ENCODE results near the gene ZNF189. TPM values are rescaled to one million over a fixed set of nuclear protein-coding genes. Genes with fewer than 3 reads are reported as not detected.

Gene ZNF189
- polyA plus RNA-seq, 4 donors, result 7.3 to 77.8 (median 12.9) TPM

- DNase-seq (no peak), FAIRE-seq (no peak)
- Histone ChIP-seq H3K4me3 (ENCODE audit: low read depth in 1 of 3, low read length in 3 of 3) (peak overlapping the region; percentile 72 to 99 (median 90)), H3K9me3 (ENCODE audit: control insufficient read depth in 2 of 2, insufficient read depth in 1 of 2, low read depth in 1 of 2, low read length in 1 of 2) (peaks cover 0 to 23% of the 10 kb centered on the region in 2 donors), H3K27ac (ENCODE audit: low read depth in 1 of 3, low read length in 2 of 3) (peak overlapping the region in 2 of 3 donors; percentile 81 to 87), H3K36me3 (ENCODE audit: control insufficient read depth in 3 of 3, insufficient read depth in 2 of 3, low read depth in 1 of 3, low read length in 3 of 3) (peaks cover 6 to 15% (median 9%) of the 10 kb centered on the region in 3 donors), H3K4me1 (ENCODE audit: control insufficient read depth in 3 of 3, insufficient read depth in 2 of 3, low read depth in 1 of 3, low read length in 2 of 3) (peaks cover 5 to 10% (median 9%) of the 10 kb centered on the region in 3 donors), H3K27me3 (ENCODE audit: control insufficient read depth in 3 of 3, insufficient read depth in 3 of 3, low read length in 3 of 3) (no peaks in the 10 kb centered on the region)
- WGBS, 3 donors, result 2 to 7% (median 5%) methylated on average over 2 of the region's 2 CpGs
Observed at GRCh38 chr9:101399643-101399970, 956 bp downstream of the ZNF189 start.

- H3K9me3 ChIP-seq (ENCODE audit: control insufficient read depth in 2 of 2, insufficient read depth in 1 of 2, low read depth in 1 of 2, low read length in 1 of 2), result peaks cover 0 to 23% of the 10 kb centered on the region in 2 donors
- no peak for DNase-seq
- H3K27ac ChIP-seq (ENCODE audit: low read depth in 1 of 3, low read length in 2 of 3), result peak overlapping the region in 1 of 3 donors; percentile 81
- H3K36me3 ChIP-seq (ENCODE audit: control insufficient read depth in 3 of 3, insufficient read depth in 2 of 3, low read depth in 1 of 3, low read length in 3 of 3), result peaks cover 8 to 19% (median 9%) of the 10 kb centered on the region in 3 donors
- no peak for FAIRE-seq
- H3K4me3 ChIP-seq (ENCODE audit: low read depth in 1 of 3, low read length in 3 of 3), result peak overlapping the region in 2 of 3 donors; percentile 90 to 99
- H3K4me1 ChIP-seq (ENCODE audit: control insufficient read depth in 3 of 3, insufficient read depth in 2 of 3, low read depth in 1 of 3, low read length in 2 of 3), result peaks cover 5 to 10% (median 9%) of the 10 kb centered on the region in 3 donors
- WGBS, 3 donors, result 34 to 61% (median 37%) methylated on average over 5 of the region's 5 CpGs
- no peaks in the 10 kb centered on the region for H3K27me3 ChIP-seq (ENCODE audit: control insufficient read depth in 3 of 3, insufficient read depth in 3 of 3, low read length in 3 of 3)
Observed at GRCh38 chr9:101400120-101400519, 1.5 kb downstream of the ZNF189 start.

- H3K9me3 ChIP-seq (ENCODE audit: control insufficient read depth in 2 of 2, insufficient read depth in 1 of 2, low read depth in 1 of 2, low read length in 1 of 2), result peaks cover 1 to 53% of the 10 kb centered on the region in 2 donors
- FAIRE-seq, result no peak
- no peak for DNase-seq
- H3K4me1 ChIP-seq (ENCODE audit: control insufficient read depth in 3 of 3, insufficient read depth in 2 of 3, low read depth in 1 of 3, low read length in 2 of 3), result peaks cover 5 to 10% (median 9%) of the 10 kb centered on the region in 3 donors
- H3K36me3 ChIP-seq (ENCODE audit: control insufficient read depth in 3 of 3, insufficient read depth in 2 of 3, low read depth in 1 of 3, low read length in 3 of 3), result peaks cover 17 to 48% (median 25%) of the 10 kb centered on the region in 3 donors
- no peak overlapping the region for H3K27ac ChIP-seq (ENCODE audit: low read depth in 1 of 3, low read length in 2 of 3)
- WGBS, 3 donors, result 91 to 94% (median 91%) methylated on average over 9 of the region's 9 CpGs
- no peaks in the 10 kb centered on the region for H3K27me3 ChIP-seq (ENCODE audit: control insufficient read depth in 3 of 3, insufficient read depth in 3 of 3, low read length in 3 of 3)
- no peak overlapping the region for H3K4me3 ChIP-seq (ENCODE audit: low read depth in 1 of 3, low read length in 3 of 3)
Observed at GRCh38 chr9:101403516-101404285, 5.0 kb downstream of the ZNF189 start.

GRCh38 chr9:101408374-101409078 lies 9.9 kb downstream of the ZNF189 start:
- FAIRE-seq (no peak), DNase-seq (no peak)
- Histone ChIP-seq H3K9me3 (ENCODE audit: control insufficient read depth in 2 of 2, insufficient read depth in 1 of 2, low read depth in 1 of 2, low read length in 1 of 2) (peaks cover 5 to 63% of the 10 kb centered on the region in 2 donors), H3K4me3 (ENCODE audit: low read depth in 1 of 3, low read length in 3 of 3) (no peak overlapping the region), H3K27me3 (ENCODE audit: control insufficient read depth in 3 of 3, insufficient read depth in 3 of 3, low read length in 3 of 3) (no peaks in the 10 kb centered on the region), H3K4me1 (ENCODE audit: control insufficient read depth in 3 of 3, insufficient read depth in 2 of 3, low read depth in 1 of 3, low read length in 2 of 3) (no peaks in the 10 kb centered on the region), H3K36me3 (ENCODE audit: control insufficient read depth in 3 of 3, insufficient read depth in 2 of 3, low read depth in 1 of 3, low read length in 3 of 3) (peaks cover 9 to 40% (median 27%) of the 10 kb centered on the region in 3 donors), H3K27ac (ENCODE audit: low read depth in 1 of 3, low read length in 2 of 3) (no peak overlapping the region)
- 95 to 98% (median 97%) methylated on average over 5 of the region's 5 CpGs for WGBS, 3 donors

- Histone ChIP-seq H3K4me3 (ENCODE audit: low read depth in 1 of 3, low read length in 3 of 3) (no peak overlapping the region), H3K9me3 (ENCODE audit: control insufficient read depth in 2 of 2, insufficient read depth in 1 of 2, low read depth in 1 of 2, low read length in 1 of 2) (peaks cover 5 to 62% of the 10 kb centered on the region in 2 donors), H3K36me3 (ENCODE audit: control insufficient read depth in 3 of 3, insufficient read depth in 2 of 3, low read depth in 1 of 3, low read length in 3 of 3) (peaks cover 9 to 35% (median 21%) of the 10 kb centered on the region in 3 donors), H3K27me3 (ENCODE audit: control insufficient read depth in 3 of 3, insufficient read depth in 3 of 3, low read length in 3 of 3) (no peaks in the 10 kb centered on the region), H3K4me1 (ENCODE audit: control insufficient read depth in 3 of 3, insufficient read depth in 2 of 3, low read depth in 1 of 3, low read length in 2 of 3) (no peaks in the 10 kb centered on the region), H3K27ac (ENCODE audit: low read depth in 1 of 3, low read length in 2 of 3) (no peak overlapping the region)
- no peak for DNase-seq
- FAIRE-seq, result no peak
- WGBS, 3 donors, result 97 to 98% (median 98%) methylated on average over 4 of the region's 4 CpGs
Observed at GRCh38 chr9:101409079-101409477, 10.4 kb downstream of the ZNF189 start.

GRCh38 chr9:101414839-101415238 lies 16.2 kb downstream of the ZNF189 start:
- Histone ChIP-seq H3K27me3 (ENCODE audit: control insufficient read depth in 3 of 3, insufficient read depth in 3 of 3, low read length in 3 of 3) (no peaks in the 10 kb centered on the region), H3K4me1 (ENCODE audit: control insufficient read depth in 3 of 3, insufficient read depth in 2 of 3, low read depth in 1 of 3, low read length in 2 of 3) (no peaks in the 10 kb centered on the region), H3K4me3 (ENCODE audit: low read depth in 1 of 3, low read length in 3 of 3) (no peak overlapping the region), H3K9me3 (ENCODE audit: control insufficient read depth in 2 of 2, insufficient read depth in 1 of 2, low read depth in 1 of 2, low read length in 1 of 2) (peaks cover 0 to 28% of the 10 kb centered on the region in 2 donors), H3K36me3 (ENCODE audit: control insufficient read depth in 3 of 3, insufficient read depth in 2 of 3, low read depth in 1 of 3, low read length in 3 of 3) (peaks cover 0 to 1% (median 0%) of the 10 kb centered on the region in 3 donors), H3K27ac (ENCODE audit: low read depth in 1 of 3, low read length in 2 of 3) (no peak overlapping the region)
- no peak for DNase-seq
- FAIRE-seq, result no peak

GRCh38 chr9:101415578-101415977 lies 16.9 kb downstream of the ZNF189 start:
- DNase-seq (no peak), FAIRE-seq (no peak)
- no peaks in the 10 kb centered on the region for H3K27me3 ChIP-seq (ENCODE audit: control insufficient read depth in 3 of 3, insufficient read depth in 3 of 3, low read length in 3 of 3)
- no peaks in the 10 kb centered on the region for H3K36me3 ChIP-seq (ENCODE audit: control insufficient read depth in 3 of 3, insufficient read depth in 2 of 3, low read depth in 1 of 3, low read length in 3 of 3)
- no peaks in the 10 kb centered on the region for H3K4me1 ChIP-seq (ENCODE audit: control insufficient read depth in 3 of 3, insufficient read depth in 2 of 3, low read depth in 1 of 3, low read length in 2 of 3)
- H3K4me3 ChIP-seq (ENCODE audit: low read depth in 1 of 3, low read length in 3 of 3), result no peak overlapping the region
- no peak overlapping the region for H3K27ac ChIP-seq (ENCODE audit: low read depth in 1 of 3, low read length in 2 of 3)
- peaks cover 0 to 23% of the 10 kb centered on the region in 2 donors for H3K9me3 ChIP-seq (ENCODE audit: control insufficient read depth in 2 of 2, insufficient read depth in 1 of 2, low read depth in 1 of 2, low read length in 1 of 2)

- Histone ChIP-seq H3K9me3 (ENCODE audit: control insufficient read depth in 2 of 2, insufficient read depth in 1 of 2, low read depth in 1 of 2, low read length in 1 of 2) (peaks cover 0 to 19% of the 10 kb centered on the region in 2 donors), H3K27ac (ENCODE audit: low read depth in 1 of 3, low read length in 2 of 3) (no peak overlapping the region), H3K36me3 (ENCODE audit: control insufficient read depth in 3 of 3, insufficient read depth in 2 of 3, low read depth in 1 of 3, low read length in 3 of 3) (peaks cover 0 to 4% (median 0%) of the 10 kb centered on the region in 3 donors), H3K4me1 (ENCODE audit: control insufficient read depth in 3 of 3, insufficient read depth in 2 of 3, low read depth in 1 of 3, low read length in 2 of 3) (peaks cover 0 to 4% (median 0%) of the 10 kb centered on the region in 3 donors), H3K27me3 (ENCODE audit: control insufficient read depth in 3 of 3, insufficient read depth in 3 of 3, low read length in 3 of 3) (no peaks in the 10 kb centered on the region), H3K4me3 (ENCODE audit: low read depth in 1 of 3, low read length in 3 of 3) (no peak overlapping the region)
- no peak for FAIRE-seq
- peak in 1 of 2 donors; percentile 52 for DNase-seq
Observed at GRCh38 chr9:101417389-101417788, 18.7 kb downstream of the ZNF189 start.
